ENCODE results near the gene FAM118B.

DNA sequence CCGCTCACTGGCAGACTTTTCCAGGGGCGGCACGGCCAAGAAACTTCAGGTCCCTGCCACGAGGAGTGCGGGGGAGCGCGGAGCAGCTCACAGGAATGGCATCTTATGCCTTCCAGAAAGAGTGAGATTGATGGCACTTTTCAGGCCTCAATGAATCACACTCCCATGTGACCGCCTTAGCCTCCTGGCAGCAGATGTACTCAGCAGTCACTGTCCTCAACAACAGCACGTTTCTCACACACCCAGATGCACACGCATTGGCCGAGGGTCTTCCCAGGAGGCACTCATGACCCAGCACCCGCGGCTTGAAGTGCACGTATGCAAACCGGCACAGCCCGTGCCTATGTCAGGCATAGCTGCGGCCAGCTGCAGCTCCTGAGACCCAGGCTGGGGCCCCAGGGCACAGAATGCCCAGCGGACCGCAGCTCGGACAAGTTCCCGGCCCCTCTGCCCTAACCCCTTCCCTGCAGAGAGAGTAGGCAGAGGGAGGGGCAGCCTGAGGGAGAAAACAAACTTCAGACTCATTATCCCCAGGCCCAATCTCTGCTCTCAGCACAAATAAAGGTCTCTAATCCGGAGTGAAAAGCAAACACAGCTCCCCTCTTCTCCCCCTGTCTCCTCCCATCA is 48.4 kb upstream of the FAM118B start:
- TF ChIP-seq, protein P1, sequence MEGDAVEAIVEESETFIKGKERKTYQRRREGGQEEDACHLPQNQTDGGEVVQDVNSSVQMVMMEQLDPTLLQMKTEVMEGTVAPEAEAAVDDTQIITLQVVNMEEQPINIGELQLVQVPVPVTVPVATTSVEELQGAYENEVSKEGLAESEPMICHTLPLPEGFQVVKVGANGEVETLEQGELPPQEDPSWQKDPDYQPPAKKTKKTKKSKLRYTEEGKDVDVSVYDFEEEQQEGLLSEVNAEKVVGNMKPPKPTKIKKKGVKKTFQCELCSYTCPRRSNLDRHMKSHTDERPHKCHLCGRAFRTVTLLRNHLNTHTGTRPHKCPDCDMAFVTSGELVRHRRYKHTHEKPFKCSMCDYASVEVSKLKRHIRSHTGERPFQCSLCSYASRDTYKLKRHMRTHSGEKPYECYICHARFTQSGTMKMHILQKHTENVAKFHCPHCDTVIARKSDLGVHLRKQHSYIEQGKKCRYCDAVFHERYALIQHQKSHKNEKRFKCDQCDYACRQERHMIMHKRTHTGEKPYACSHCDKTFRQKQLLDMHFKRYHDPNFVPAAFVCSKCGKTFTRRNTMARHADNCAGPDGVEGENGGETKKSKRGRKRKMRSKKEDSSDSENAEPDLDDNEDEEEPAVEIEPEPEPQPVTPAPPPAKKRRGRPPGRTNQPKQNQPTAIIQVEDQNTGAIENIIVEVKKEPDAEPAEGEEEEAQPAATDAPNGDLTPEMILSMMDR (IDR thresholded peaks at IDR 0.05): no peak
- no peak for TF ChIP-seq POLR2AphosphoS5 (IDR thresholded peaks at IDR 0.05)
- TF ChIP-seq POLR2A (IDR thresholded peaks at IDR 0.05): no peak
